HUES64 (cell line): ENCODE results near the gene TTLL5.

Experiments used
- H3K27ac ChIP-seq: 2 replicates; pipeline ENCODE4 v1.7.0; 2013; ENCODE audit warnings: low read depth, low read length, inconsistent platforms
- H3K27me3 ChIP-seq: 2 replicates; pipeline ENCODE4 v1.6.1; 2013; ENCODE audit warnings: mild to moderate bottlenecking, low read length; ENCODE audit not compliant: insufficient read depth
- H3K36me3 ChIP-seq: 2 replicates; pipeline ENCODE4 v1.6.1; 2013; ENCODE audit warnings: mild to moderate bottlenecking, low read length; ENCODE audit not compliant: insufficient read depth
- H3K4me1 ChIP-seq: 2 replicates; pipeline ENCODE4 v1.6.1; 2013; ENCODE audit warnings: mild to moderate bottlenecking, low read length, moderate library complexity; ENCODE audit not compliant: insufficient read depth
- H3K4me3 ChIP-seq: 2 replicates; pipeline ENCODE4 v1.5.1; 2013; ENCODE audit warnings: mild to moderate bottlenecking, low read length, moderate library complexity
- H3K9ac ChIP-seq: 2 replicates; pipeline ENCODE4 v1.6.1; 2013; ENCODE audit warnings: mild to moderate bottlenecking, low read depth, low read length
- H3K9me3 ChIP-seq: 2 replicates; pipeline ENCODE4 v1.6.1; 2013; ENCODE audit warnings: low read depth, low read length; ENCODE audit not compliant: insufficient read depth
- WGBS: fragments of 150-250, 120-280 bp; methylation state at CpG from one replicate; pipeline ENCODE4 v1.1.7; 2013; ENCODE audit warnings: missing lambda C conversion rate; 5-methylcytosine and 5-hydroxymethylcytosine counted together

TTLL5 gene

DNA sequence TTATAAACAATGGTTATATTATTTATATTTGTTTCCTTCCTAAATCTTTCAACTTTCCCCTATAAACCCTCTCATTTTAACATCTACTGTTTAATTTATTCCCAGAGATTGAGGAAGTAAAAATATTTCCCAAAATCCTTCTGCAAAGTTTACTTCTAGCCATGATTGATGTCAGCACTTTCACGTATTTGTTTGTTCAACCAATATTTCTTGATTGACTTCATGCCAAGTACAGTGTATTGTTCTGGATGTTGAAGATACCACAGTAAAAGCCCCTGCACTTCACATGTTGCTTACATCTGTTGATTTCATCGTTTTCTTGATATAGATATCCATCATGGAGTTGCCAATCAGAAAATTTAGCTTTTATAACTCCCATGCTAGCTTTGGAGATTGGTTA is 81.8 kb downstream of the TTLL5 start:
- Histone ChIP-seq H3K27ac (no peak overlapping the region), H3K4me3 (no peak overlapping the region), H3K9me3 (peaks cover 4% of the 10 kb centered on the region; the same call in 1 of the 2 replicates), H3K27me3 (no peaks in the 10 kb centered on the region), H3K4me1 (no peaks in the 10 kb centered on the region), H3K9ac (no peak overlapping the region), H3K36me3 (peaks cover 50% of the 10 kb centered on the region)
- WGBS = 94% methylated on average over 2 of the region's 2 CpGs

- peaks cover 4% of the 10 kb centered on the region; the same call in 1 of the 2 replicates for H3K9me3 ChIP-seq
- no peak overlapping the region for H3K27ac ChIP-seq
- no peak overlapping the region for H3K9ac ChIP-seq
- H3K36me3 ChIP-seq = peaks cover 57% of the 10 kb centered on the region
- H3K27me3 ChIP-seq = no peaks in the 10 kb centered on the region
- no peaks in the 10 kb centered on the region for H3K4me1 ChIP-seq
- WGBS = 94% methylated on average over 1 of the region's 2 CpGs
- no peak overlapping the region for H3K4me3 ChIP-seq
Observed at GRCh38 chr14:75747899-75748298, 86.9 kb downstream of the TTLL5 start.

- Histone ChIP-seq H3K27ac (no peak overlapping the region), H3K27me3 (no peaks in the 10 kb centered on the region), H3K4me1 (no peaks in the 10 kb centered on the region), H3K9me3 (peaks cover 4% of the 10 kb centered on the region; the same call in 1 of the 2 replicates), H3K4me3 (no peak overlapping the region), H3K36me3 (peaks cover 57% of the 10 kb centered on the region), H3K9ac (no peak overlapping the region)
- 82% methylated on average over 1 of the region's 1 CpG for WGBS
Observed at GRCh38 chr14:75748336-75748735, 87.3 kb downstream of the TTLL5 start.

- no peak overlapping the region for H3K9ac ChIP-seq
- peaks cover 4% of the 10 kb centered on the region; the same call in 1 of the 2 replicates for H3K9me3 ChIP-seq
- no peaks in the 10 kb centered on the region for H3K27me3 ChIP-seq
- no peaks in the 10 kb centered on the region for H3K4me1 ChIP-seq
- WGBS = 93% methylated on average over 5 of the region's 5 CpGs
- H3K4me3 ChIP-seq = no peak overlapping the region
- H3K27ac ChIP-seq = no peak overlapping the region
- H3K36me3 ChIP-seq = peaks cover 52% of the 10 kb centered on the region
Observed at GRCh38 chr14:75751296-75751695, 90.2 kb downstream of the TTLL5 start.

GRCh38 chr14:75752086-75752485 is 91.0 kb downstream of the TTLL5 start:
- Histone ChIP-seq H3K27ac (no peak overlapping the region), H3K4me1 (no peaks in the 10 kb centered on the region)

GRCh38 chr14:75752907-75753594 is 92.0 kb downstream of the TTLL5 start:
- no peaks in the 10 kb centered on the region for H3K9me3 ChIP-seq
- no peak overlapping the region for H3K27ac ChIP-seq
- no peaks in the 10 kb centered on the region for H3K27me3 ChIP-seq
- peaks cover 44% of the 10 kb centered on the region for H3K36me3 ChIP-seq
- H3K4me3 ChIP-seq = no peak overlapping the region
- no peak overlapping the region for H3K9ac ChIP-seq
- 100% methylated on average over 1 of the region's 4 CpGs for WGBS
- H3K4me1 ChIP-seq = no peaks in the 10 kb centered on the region

More at GRCh38 chr14:75752086-75752485, 91.0 kb downstream of the TTLL5 start:
- peaks cover 49% of the 10 kb centered on the region for H3K36me3 ChIP-seq
- no peaks in the 10 kb centered on the region for H3K27me3 ChIP-seq
- no peak overlapping the region for H3K4me3 ChIP-seq
- no peaks in the 10 kb centered on the region; the same call in 1 of the 2 replicates for H3K9me3 ChIP-seq
- 92% methylated on average over 3 of the region's 3 CpGs for WGBS
- no peak overlapping the region for H3K9ac ChIP-seq

DNA sequence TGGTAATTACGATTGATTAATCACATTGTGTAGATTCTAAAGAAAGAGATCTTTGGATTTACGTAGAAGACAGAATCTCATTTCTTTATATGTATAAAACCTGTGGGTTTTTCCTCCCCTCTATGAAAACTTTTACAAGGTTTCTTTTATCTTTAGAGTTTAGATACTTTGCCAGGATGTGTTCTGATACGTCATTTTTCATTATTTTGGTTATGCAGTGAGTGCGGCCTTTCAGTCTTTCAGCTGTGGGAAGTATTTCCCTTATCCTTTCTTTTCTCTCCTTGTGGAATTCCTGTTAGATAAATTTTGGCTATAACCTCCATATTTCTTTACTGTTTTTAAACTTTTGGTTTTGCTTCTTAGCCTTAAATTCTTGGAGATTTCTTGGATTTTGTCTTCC is 92.7 kb downstream of the TTLL5 start:
- Histone ChIP-seq H3K4me1 (no peaks in the 10 kb centered on the region), H3K36me3 (peaks cover 44% of the 10 kb centered on the region), H3K9me3 (no peaks in the 10 kb centered on the region), H3K27me3 (no peaks in the 10 kb centered on the region), H3K27ac (no peak overlapping the region), H3K9ac (no peak overlapping the region), H3K4me3 (no peak overlapping the region)
- WGBS = 96% methylated on average over 3 of the region's 4 CpGs

DNA sequence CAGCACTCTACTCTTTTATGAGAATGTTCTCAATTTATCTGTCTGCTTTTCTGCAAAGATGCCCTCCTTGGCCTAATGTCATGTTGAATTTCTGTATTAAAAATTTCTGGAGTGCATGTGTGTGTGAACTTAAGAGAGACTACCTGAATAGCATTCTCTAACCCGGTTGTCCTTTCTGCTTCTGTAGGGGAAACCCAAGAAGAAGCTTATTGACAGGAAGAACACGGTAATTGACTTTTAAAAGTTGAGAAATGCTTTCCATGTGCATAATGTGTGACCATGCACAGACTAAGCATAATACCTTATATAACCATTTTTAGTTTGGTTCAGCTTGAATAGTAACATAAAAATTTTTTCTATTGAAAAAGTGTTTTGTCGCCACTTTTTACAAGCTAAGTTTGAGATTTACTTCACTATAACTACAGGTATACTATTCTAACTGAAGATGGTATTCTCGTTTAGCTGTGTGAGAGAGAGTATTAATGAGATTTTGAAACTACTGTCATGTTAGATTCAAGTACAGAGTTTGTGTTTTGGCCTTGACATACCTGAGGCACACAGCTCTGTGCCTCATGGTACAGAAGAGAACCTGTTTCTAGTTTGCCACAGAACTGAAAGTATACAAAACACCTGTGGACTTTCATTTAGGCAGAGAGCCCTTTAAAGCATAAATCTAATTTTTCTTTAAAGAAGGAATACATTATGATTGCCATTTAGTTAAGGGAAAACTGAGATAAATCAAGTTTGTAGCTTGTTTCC is 96.8 kb downstream of the TTLL5 start:
- Histone ChIP-seq H3K27me3 (no peaks in the 10 kb centered on the region), H3K36me3 (peaks cover 34% of the 10 kb centered on the region), H3K9ac (no peak overlapping the region), H3K9me3 (no peaks in the 10 kb centered on the region), H3K4me3 (no peak overlapping the region), H3K4me1 (no peaks in the 10 kb centered on the region), H3K27ac (no peak overlapping the region)
- WGBS = 92% methylated on average over 3 of the region's 4 CpGs

DNA sequence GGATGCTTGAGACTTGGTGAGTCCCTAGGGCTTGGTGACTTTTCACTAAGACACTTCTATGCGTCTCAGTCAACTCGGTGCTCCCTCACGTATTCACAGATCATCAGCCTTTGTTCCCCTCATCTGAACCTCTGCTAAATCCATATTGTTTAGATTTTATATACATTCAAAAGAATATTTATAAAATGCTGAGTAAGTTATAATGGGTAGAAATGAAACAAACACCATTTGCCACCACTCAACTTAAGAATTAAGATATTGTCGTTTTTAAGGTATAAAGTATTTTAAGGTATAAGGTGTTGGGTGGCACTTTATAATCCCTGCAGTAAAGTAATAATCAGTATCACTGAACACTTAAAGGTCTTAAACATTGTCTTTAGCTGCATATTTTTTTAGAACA is 103.0 kb downstream of the TTLL5 start:
- Histone ChIP-seq H3K36me3 (peaks cover 38% of the 10 kb centered on the region), H3K27ac (no peak overlapping the region), H3K4me1 (no peaks in the 10 kb centered on the region), H3K9me3 (no peaks in the 10 kb centered on the region), H3K9ac (no peak overlapping the region), H3K27me3 (no peaks in the 10 kb centered on the region), H3K4me3 (no peak overlapping the region)
- 100% methylated on average over 2 of the region's 4 CpGs for WGBS

GRCh38 chr14:75769047-75769685 is 108.1 kb downstream of the TTLL5 start:
- no peaks in the 10 kb centered on the region for H3K9me3 ChIP-seq
- 90% methylated on average over 9 of the region's 9 CpGs for WGBS
- no peak overlapping the region for H3K9ac ChIP-seq
- no peaks in the 10 kb centered on the region for H3K4me1 ChIP-seq
- no peak overlapping the region for H3K4me3 ChIP-seq
- H3K27me3 ChIP-seq = no peaks in the 10 kb centered on the region
- peaks cover 49% of the 10 kb centered on the region for H3K36me3 ChIP-seq
- H3K27ac ChIP-seq = no peak overlapping the region

- no peaks in the 10 kb centered on the region for H3K4me1 ChIP-seq
- WGBS = 91% methylated on average over 2 of the region's 2 CpGs
- no peak overlapping the region for H3K4me3 ChIP-seq
- no peaks in the 10 kb centered on the region for H3K27me3 ChIP-seq
- no peak overlapping the region for H3K9ac ChIP-seq
- peaks cover 49% of the 10 kb centered on the region for H3K36me3 ChIP-seq
- H3K27ac ChIP-seq = no peak overlapping the region
- H3K9me3 ChIP-seq = no peaks in the 10 kb centered on the region
Observed at GRCh38 chr14:75770635-75771034, 109.6 kb downstream of the TTLL5 start.
